Measurements from ENCODE around the gene STAG1. TPM values are rescaled to one million over a fixed set of nuclear protein-coding genes. Genes with fewer than 3 reads are reported as not detected.

Gene STAG1
- total RNA-seq, 6 experiments from 2014 or later, result 33.7 to 45.3 (median 43.8) TPM

- Mint-ChIP-seq H3K27ac (no peak overlapping the region), H3K36me3 (ENCODE audit: low read depth) (peaks cover 16% of the 10 kb centered on the region), H3K27me3 (ENCODE audit: insufficient read depth) (peaks cover 2% of the 10 kb centered on the region), H3K4me1 (ENCODE audit: low read depth) (peaks cover 44% of the 10 kb centered on the region), H3K9me3 (no peaks in the 10 kb centered on the region), H3K4me3 (no peak overlapping the region)
- no peak for DNase-seq
- TF ChIP-seq CTCF (IDR thresholded peaks at IDR 0.05), result no peak
These were observed 18.8 kb downstream of the STAG1 start for GRCh38 chr3:136733317-136733833.

- no peak overlapping the region for H3K4me3 Mint-ChIP-seq
- H3K36me3 Mint-ChIP-seq (ENCODE audit: low read depth), result peaks cover 4% of the 10 kb centered on the region
- H3K4me1 Mint-ChIP-seq (ENCODE audit: low read depth), result peaks cover 56% of the 10 kb centered on the region
- no peak overlapping the region for H3K27ac Mint-ChIP-seq
- H3K27me3 Mint-ChIP-seq (ENCODE audit: insufficient read depth), result peaks cover 2% of the 10 kb centered on the region; the same call in 1 of the 2 replicates
- no peaks in the 10 kb centered on the region for H3K9me3 Mint-ChIP-seq
- no peak for DNase-seq
- TF ChIP-seq CTCF (IDR thresholded peaks at IDR 0.05), result no peak
These were observed 20.8 kb downstream of the STAG1 start for GRCh38 chr3:136731274-136731884.

GRCh38 chr3:136730595-136731273 is 21.4 kb downstream of the STAG1 start:
- H3K9me3 Mint-ChIP-seq, result no peaks in the 10 kb centered on the region
- H3K27me3 Mint-ChIP-seq (ENCODE audit: insufficient read depth), result peaks cover 2% of the 10 kb centered on the region; the same call in 1 of the 2 replicates
- H3K36me3 Mint-ChIP-seq (ENCODE audit: low read depth), result no peaks in the 10 kb centered on the region; the same call in 1 of the 2 replicates
- H3K27ac Mint-ChIP-seq, result no peak overlapping the region
- no peak for DNase-seq
- H3K4me3 Mint-ChIP-seq, result no peak overlapping the region
- no peak for TF ChIP-seq CTCF (IDR thresholded peaks at IDR 0.05)
- peaks cover 60% of the 10 kb centered on the region for H3K4me1 Mint-ChIP-seq (ENCODE audit: low read depth)

- Mint-ChIP-seq H3K27me3 (ENCODE audit: insufficient read depth) (no peaks in the 10 kb centered on the region), H3K27ac (peak overlapping the region; percentile 82), H3K4me3 (peak overlapping the region; percentile 67), H3K36me3 (ENCODE audit: low read depth) (no peaks in the 10 kb centered on the region), H3K4me1 (ENCODE audit: low read depth) (peaks cover 64% of the 10 kb centered on the region), H3K9me3 (no peaks in the 10 kb centered on the region)
- peak; percentile 74 for DNase-seq
- no peak for TF ChIP-seq CTCF (IDR thresholded peaks at IDR 0.05)
These were observed 23.3 kb downstream of the STAG1 start for GRCh38 chr3:136728918-136729317.

- no peaks in the 10 kb centered on the region for H3K9me3 Mint-ChIP-seq
- H3K27me3 Mint-ChIP-seq (ENCODE audit: insufficient read depth), result no peaks in the 10 kb centered on the region
- peak overlapping the region; percentile 67 for H3K4me3 Mint-ChIP-seq
- DNase-seq, result no peak
- H3K4me1 Mint-ChIP-seq (ENCODE audit: low read depth), result peaks cover 64% of the 10 kb centered on the region
- H3K36me3 Mint-ChIP-seq (ENCODE audit: low read depth), result no peaks in the 10 kb centered on the region
- peak overlapping the region; percentile 82 for H3K27ac Mint-ChIP-seq
- no peak for TF ChIP-seq CTCF (IDR thresholded peaks at IDR 0.05)
These were observed 23.7 kb downstream of the STAG1 start for GRCh38 chr3:136728473-136728872.

Data from HFFc6 (cell line).